ENCODE data around the gene ATP2A1.

- no peak for TF ChIP-seq CTCF (conservative IDR thresholded peaks at IDR 0.05; ENCODE audit: low read depth, low read length)
- TF ChIP-seq RFX5 (IDR thresholded peaks at IDR 0.05; ENCODE audit: low read depth, low read length): no peak
- TF ChIP-seq MAFK (IDR thresholded peaks at IDR 0.05; ENCODE audit: low read depth, low read length): no peak
- TF ChIP-seq POLR2A (IDR thresholded peaks at IDR 0.05; ENCODE audit: low read depth, low read length): no peak
- no peak for TF ChIP-seq RCOR1 (IDR thresholded peaks at IDR 0.05; ENCODE audit: insufficient replicate concordance, low read length)
- no peak for TF ChIP-seq USF2 (IDR thresholded peaks at IDR 0.05; ENCODE audit: low read depth, low read length)
- TF ChIP-seq FOS (IDR thresholded peaks at IDR 0.05; ENCODE audit: low read depth, low read length): no peak
- no peak for TF ChIP-seq NFE2L2 (IDR thresholded peaks at IDR 0.05; ENCODE audit: low read depth, low read length)
- no peak for TF ChIP-seq CEBPB (IDR thresholded peaks at IDR 0.05; ENCODE audit: low read depth, low read length)
- no peak for TF ChIP-seq MXI1 (IDR thresholded peaks at IDR 0.05; ENCODE audit: borderline replicate concordance, low read depth, low read length)
- TF ChIP-seq ELK1 (IDR thresholded peaks at IDR 0.05; ENCODE audit: borderline replicate concordance, low read depth, low read length): no peak
- TF ChIP-seq MAZ (IDR thresholded peaks at IDR 0.05; ENCODE audit: borderline replicate concordance, low read depth, low read length): no peak
- TF ChIP-seq RAD21 (IDR thresholded peaks at IDR 0.05; ENCODE audit: low read length): no peak
- no peak for TF ChIP-seq BHLHE40 (IDR thresholded peaks at IDR 0.05; ENCODE audit: low read depth, low read length)
These were observed 73.2 kb downstream of the ATP2A1 start for GRCh38 chr16:28951410-28951943.
